ENCODE data around the gene OGT.
A peak's percentile ranks its signal among the peaks of the same experiment; 100 is the strongest.
"Not testable (repeated sequence)": the region's sequence is repeated elsewhere in the genome, so short reads cannot be mapped to it uniquely, and the experiment has no call there.

Gene OGT

GRCh38 chrX:71532753-71533425 lies at the start of gene OGT:
Gene OGT (plus strand): TSS chrX:71533104. CDS start chrX:71533300, 196 bp downstream.
- DNase-seq = peak; percentile 45

- no peak for DNase-seq
These were observed 45.1 kb upstream of the OGT start for GRCh38 chrX:71487814-71488213.

DNA sequence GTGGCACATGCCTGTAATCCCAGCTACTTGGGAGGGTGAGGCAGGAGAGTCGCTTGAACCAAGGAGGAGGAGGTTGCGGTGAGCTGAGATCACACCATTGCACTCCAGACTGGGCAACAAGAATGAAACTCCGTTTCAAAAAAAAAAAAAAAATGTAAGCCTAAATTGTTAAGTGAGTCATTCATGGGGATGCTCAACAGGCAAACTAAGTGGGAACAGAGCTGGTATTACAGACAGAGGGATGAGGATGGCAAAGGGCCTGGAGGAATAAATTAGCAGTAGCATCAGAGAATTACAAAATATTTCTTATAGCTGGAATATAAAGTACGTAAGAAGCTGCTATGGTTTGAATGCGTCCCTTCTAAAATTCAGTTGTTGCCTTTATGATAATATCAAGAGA lies 43.4 kb upstream of the OGT start:
- no peak for DNase-seq

- DNase-seq = no peak
These were observed 40.5 kb upstream of the OGT start for GRCh38 chrX:71492231-71493065.

DNA sequence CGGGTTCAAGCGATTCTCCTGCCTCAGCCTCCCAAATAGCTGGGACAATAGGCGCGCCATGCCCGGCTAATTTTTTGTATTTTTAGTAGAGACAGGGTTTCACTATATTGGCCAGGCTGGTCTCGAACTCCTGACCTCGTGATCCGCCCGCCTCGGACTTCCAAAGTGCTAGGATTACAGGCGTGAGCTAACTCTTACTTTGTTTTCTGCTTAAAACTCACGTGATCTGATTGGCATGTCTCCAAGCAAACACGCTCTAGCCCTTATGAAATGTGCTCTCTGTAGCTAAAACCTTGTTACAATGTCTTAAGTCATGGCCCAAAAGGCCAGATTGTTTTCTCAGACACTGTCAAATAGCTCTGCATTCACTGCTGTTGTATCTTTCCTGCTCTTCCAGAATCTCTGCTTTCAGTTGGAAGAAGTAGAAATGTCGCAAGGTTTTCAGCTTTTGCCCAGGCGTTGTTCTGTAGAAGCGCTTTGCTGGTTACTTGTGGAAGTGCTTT lies 39.7 kb upstream of the OGT start:
- DNase-seq = no peak

- not testable (repeated sequence) for DNase-seq
These were observed 36.9 kb upstream of the OGT start for GRCh38 chrX:71495979-71496378.

GRCh38 chrX:71496476-71496875 lies 36.4 kb upstream of the OGT start:
- no peak for DNase-seq

DNA sequence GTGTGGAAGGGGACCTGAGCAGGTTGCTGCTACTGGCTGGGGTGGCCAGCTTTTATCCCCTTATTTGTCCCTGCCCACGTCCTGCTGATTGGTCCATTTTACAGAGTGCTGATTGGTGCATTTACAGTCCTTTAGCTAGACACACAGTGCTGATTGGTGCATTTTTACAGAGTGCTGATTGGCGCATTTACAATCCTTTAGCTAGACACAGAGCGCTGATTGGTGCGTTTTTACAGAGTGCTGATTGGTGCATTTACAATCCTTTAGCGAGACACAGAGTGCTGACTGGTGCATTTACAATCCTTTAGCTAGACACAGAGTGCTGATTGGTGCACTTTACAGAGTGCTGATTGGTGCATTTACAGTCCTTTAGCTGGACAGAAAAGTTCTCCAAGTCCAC lies 30.8 kb upstream of the OGT start:
- DNase-seq = not testable (repeated sequence)

- DNase-seq = no peak
These were observed 28.6 kb upstream of the OGT start for GRCh38 chrX:71504346-71504745.

- DNase-seq = no peak
These were observed 23.6 kb upstream of the OGT start for GRCh38 chrX:71509289-71509688.

DNA sequence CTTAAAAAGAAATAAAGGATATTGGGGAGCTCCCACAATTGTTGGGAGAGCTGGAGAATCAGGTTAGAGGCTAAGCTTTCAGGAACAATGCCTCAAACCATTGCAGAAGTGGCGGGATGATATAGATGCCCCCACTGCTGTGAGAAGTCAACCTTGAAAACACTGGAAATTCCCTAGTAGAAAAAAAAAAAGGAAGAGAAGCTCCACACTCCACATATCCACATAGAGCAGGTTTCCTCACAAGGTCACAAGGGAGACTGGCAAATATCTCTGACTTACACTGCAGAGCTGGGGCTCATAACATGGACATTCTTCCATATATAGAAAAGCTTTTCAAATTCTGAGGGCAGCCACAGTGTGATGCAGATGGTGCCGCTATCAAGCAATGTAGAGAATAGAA lies 22.7 kb upstream of the OGT start:
- no peak for DNase-seq

GRCh38 chrX:71513731-71514130 lies 19.2 kb upstream of the OGT start:
- DNase-seq = not testable (repeated sequence)

DNA sequence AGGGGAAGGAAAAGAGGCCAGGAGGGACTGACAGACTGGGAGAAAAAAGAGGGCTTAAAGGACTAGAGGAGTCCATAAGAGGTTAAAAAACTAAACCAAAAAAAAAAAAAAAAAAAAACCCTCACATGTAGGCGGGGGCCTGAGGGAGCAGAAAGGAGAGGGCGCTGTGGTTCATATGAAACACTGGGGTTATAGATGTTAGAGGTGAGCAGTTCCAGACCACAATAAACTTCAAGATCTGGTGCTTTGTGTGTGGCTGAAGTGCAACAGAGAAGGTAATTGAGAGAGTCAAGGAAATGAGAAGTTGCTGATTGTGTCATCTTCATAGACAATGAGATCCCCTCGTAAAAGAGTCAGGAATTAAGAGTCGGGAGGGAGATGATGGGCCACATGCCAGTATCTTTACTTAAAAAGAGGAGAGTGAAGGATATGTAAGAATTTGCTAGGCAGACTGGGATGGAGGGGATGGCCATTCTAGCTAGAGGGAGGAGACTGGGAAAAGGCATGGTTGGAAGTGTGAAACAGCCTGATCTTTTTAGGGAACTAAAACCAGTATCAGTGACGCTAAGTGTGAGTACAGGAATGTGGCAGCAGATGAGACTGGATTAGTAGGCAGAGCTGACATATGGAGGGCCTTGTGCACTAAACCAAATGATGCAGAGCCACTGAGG lies 18.4 kb upstream of the OGT start:
- no peak for DNase-seq

GRCh38 chrX:71515038-71515396 lies 17.9 kb upstream of the OGT start:
- no peak for DNase-seq

DNA sequence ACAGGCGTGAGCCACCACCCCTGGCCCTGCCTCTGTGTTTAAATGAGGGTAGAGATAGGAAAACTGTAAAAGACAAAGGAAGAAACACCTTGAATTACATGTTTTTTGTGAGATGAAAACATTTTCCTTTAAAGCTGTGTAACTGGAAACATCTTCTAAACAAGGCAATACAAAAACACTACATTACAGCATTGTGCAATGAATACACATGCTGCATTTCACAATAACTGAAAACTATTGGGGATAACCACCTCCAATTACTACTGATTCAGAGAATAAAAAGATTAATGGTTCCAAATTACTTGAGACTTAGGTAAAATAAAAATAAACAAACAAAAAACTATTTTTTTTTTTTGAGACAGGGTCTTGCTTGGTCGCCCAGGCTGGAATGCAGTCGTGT lies 7.6 kb upstream of the OGT start:
- no peak for DNase-seq

GRCh38 chrX:71532078-71532752 lies 689 bp upstream of the OGT start:
- no peak for DNase-seq

DNA sequence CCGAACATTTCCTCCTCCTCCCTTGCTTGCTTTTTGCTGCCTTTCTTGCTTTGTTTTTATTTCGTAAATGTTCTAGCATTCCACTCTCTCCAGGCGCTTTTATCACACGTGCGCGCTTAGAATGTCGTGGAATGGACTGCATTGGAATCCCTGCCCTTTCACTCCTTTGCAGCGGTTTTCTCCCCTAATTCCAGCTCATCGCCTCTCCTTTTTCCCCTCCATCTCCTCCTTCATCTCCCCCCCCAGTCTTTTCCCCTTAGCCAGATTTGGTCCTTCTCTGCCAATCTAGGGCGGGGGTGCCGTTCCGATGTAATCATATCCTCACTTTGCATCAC lies 579 bp downstream of the OGT start:
- DNase-seq = no peak

DNA sequence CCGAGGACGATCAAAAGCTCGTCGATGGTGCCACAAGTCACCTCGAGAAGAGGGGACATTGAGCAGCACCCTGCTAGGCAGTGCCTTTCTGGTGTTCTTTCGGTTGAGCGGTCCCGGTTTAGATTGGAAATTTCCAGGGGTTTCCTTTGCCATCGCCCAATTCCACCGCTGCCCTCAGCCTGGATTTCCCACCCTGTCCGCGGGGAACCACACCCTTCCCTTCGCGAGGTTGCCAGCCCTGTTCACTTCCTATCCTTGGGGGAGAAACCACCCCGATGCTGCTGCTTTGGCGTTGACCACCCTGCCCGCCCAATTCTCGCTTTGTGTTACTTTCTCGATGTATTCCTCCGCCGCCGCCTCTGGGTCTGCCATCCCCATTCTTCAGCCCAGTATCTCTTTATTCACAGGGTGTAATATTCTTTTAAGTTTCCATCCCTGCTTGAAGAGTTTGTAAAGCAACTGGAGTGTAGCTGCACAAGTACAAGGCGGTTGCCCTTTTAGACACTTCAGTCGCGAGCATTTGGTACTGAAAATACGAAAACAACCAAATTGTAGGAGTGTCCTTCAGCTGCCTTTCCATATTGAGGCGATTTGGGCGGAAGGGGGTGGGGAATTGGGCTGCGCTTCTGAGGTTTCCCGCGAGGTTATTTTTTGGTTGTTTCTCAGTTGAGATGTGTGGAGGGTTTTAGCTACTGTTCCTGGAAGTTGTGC lies 1.1 kb downstream of the OGT start:
- DNase-seq = no peak

GRCh38 chrX:71534773-71535544 lies 2.1 kb downstream of the OGT start:
- no peak for DNase-seq

DNA sequence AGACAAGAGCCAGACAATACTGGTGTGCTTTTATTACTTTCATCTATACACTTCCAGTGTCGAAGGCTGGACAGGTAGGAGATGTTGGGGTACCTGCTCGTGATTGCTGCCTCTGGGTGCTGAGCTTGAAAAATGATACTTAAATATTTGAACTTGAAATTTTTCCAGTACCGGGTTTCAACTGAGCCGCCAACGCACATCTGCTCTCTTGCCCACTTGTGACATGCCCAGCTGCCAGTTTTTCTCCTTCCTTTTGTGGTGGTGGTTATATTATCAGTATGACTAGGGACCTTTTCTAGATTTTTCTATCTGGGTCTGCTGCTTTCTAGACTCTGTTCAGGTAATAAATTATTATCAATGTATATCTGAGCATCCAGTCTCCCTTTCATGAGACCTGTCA lies 3.4 kb downstream of the OGT start:
- no peak for DNase-seq

DNA sequence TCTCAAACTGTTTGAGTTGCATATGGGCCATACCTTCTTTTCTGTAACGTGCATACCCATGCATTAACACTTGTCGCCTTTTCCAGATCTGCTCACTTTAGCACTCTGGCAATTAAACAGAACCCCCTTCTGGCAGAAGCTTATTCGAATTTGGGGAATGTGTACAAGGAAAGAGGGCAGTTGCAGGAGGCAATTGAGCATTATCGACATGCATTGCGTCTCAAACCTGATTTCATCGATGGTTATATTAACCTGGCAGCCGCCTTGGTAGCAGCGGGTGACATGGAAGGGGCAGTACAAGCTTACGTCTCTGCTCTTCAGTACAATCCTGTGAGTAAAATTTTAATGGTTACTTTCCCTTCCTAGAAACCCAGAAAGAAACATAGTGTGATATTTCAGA lies 4.8 kb downstream of the OGT start:
- no peak for DNase-seq

DNA sequence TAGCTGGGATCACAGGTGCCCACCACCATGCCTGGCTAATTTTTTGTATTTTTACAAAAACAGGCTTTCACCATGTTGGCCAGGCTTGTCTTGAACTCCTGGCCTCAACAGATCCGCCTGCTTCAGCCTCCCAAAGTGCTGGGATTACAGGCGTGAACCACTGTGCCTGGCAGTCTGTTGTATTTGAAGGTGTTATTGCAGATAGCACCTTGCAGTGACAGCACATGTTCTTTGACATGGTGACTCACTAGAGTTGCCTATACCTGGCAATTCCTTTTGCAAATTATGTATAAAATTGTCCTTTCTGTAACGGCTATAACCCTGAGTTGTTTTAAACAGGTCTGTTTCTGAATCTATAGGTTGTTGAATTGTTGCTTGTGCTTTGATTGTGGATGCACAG lies 7.9 kb downstream of the OGT start:
- no peak for DNase-seq
